C4-2B (cell line): ENCODE data around the gene SKP1.

Experiments
- H3K27ac ChIP-seq: fragments of 450-650 bp; 2 replicates; pipeline ENCODE4 v1.5.1; 2017
- CTCF ChIP-seq: fragments of 450-650 bp; conservative IDR thresholded peaks from 2 replicates; pipeline ENCODE4 v1.5.1; 2017; ENCODE audit warnings: mild to moderate bottlenecking
- ZFX ChIP-seq: fragments of 450-650 bp; IDR thresholded peaks from 2 replicates; pipeline ENCODE4 v1.6.1; 2017

SKP1 gene

GRCh38 chr5:134106991-134107701 lies 69.6 kb downstream of the SKP1 start:
- no peak overlapping the region for H3K27ac ChIP-seq

GRCh38 chr5:134103998-134104654 lies 72.6 kb downstream of the SKP1 start:
- no peak for TF ChIP-seq CTCF
- TF ChIP-seq ZFX = no peak
- H3K27ac ChIP-seq = no peak overlapping the region

More at GRCh38 chr5:134106991-134107701, 69.6 kb downstream of the SKP1 start:
- TF ChIP-seq ZFX = no peak
- TF ChIP-seq CTCF = no peak

GRCh38 chr5:134103397-134103796 lies 73.4 kb downstream of the SKP1 start:
- no peak overlapping the region for H3K27ac ChIP-seq
- TF ChIP-seq CTCF (no peak), ZFX (no peak)

- TF ChIP-seq ZFX = no peak
- peak; percentile 96 for TF ChIP-seq CTCF
Observed at GRCh38 chr5:134101686-134102439, 74.9 kb downstream of the SKP1 start.

GRCh38 chr5:134100283-134101091 lies 76.3 kb downstream of the SKP1 start:
- H3K27ac ChIP-seq = no peak overlapping the region
- no peak for TF ChIP-seq ZFX
- no peak for TF ChIP-seq CTCF

More at GRCh38 chr5:134101686-134102439, 74.9 kb downstream of the SKP1 start:
- H3K27ac ChIP-seq = no peak overlapping the region

- TF ChIP-seq CTCF (no peak), ZFX (no peak)
- no peak overlapping the region for H3K27ac ChIP-seq
Observed at GRCh38 chr5:134099939-134100282, 76.8 kb downstream of the SKP1 start.
